A673 (cell line): ENCODE results near the gene AGAP9.
"Not testable (repeated sequence)": the region's sequence is repeated elsewhere in the genome, so short reads cannot be mapped to it uniquely, and the experiment has no call there.

ENCODE experiments used
- CTCF ChIP-seq: fragments of 300-800, 200-600 bp; sonication (generic); conservative IDR thresholded peaks from 2 replicates; pipeline ENCODE4 v1.5.1; 2017; ENCODE audit warnings: low read depth, mild to moderate bottlenecking, antibody characterized with exemption, low read length, moderate library complexity, mixed read lengths
- EZH2 ChIP-seq: fragments of 200-600 bp; sonication (generic); IDR thresholded peaks from 2 replicates; pipeline ENCODE4 v1.6.1; 2017; ENCODE audit warnings: borderline replicate concordance, low read depth, mild to moderate bottlenecking, mixed read lengths, antibody characterized with exemption, low read length; ENCODE audit not compliant: poor library complexity, severe bottlenecking

GRCh38 chr10:47477078-47477477 lies 46.4 kb downstream of the AGAP9 start:
- TF ChIP-seq CTCF, EZH2: not testable (repeated sequence)
